Adrenal gland (tissue), 5 donors: Measurements from ENCODE around the gene ANKRD55.
"Not testable (repeated sequence)": the region's sequence is repeated elsewhere in the genome, so short reads cannot be mapped to it uniquely, and the experiment has no call there.

Experiments
- POLR2A ChIP-seq, 2 donors: fragments of 450-650 bp; IDR thresholded peaks; one replicate each; pipeline ENCODE4 v1.6.1; 2017; ENCODE audit warnings: antibody characterized with exemption in 2 of 2, mild to moderate bottlenecking in 2 of 2, moderate library complexity in 1 of 2
- TF ChIP-seq, protein P1 (sequence below), 6 experiments: fragments of 450-650 bp in 4 of 6; fragments of 200-600 bp in 2 of 6; sonication (generic) in 1 of 6; IDR thresholded peaks; 1 replicate in 5 of 6; 2 replicates in 1 of 6; pipeline versions ENCODE4 v1.5.1 to v1.8.0; 2016 to 2021; ENCODE audit warnings: antibody characterized with exemption in 6 of 6, mild to moderate bottlenecking in 2 of 6, moderate library complexity in 1 of 6
- donor health status: DM: no; HTN: no; CAD: no.

DNA sequence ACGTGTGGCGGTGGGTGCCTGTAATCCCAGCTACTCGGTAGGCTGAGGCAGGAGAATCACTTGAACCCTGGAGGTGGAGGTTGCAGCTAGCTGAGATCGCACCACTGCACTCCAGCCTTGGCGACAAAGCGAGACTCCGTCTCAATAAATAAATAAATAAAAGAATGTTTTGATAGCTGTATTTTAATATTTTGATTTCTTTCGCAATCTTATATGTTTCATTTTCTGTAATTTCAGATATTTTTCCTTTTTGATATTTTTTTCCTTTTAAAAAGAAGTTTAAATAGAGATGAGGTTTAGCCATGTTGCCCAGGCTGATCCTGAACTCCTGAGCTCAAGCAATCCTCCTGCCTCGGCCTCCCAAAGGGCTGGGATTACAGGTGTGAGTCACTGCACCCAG is 82.4 kb downstream of the ANKRD55 start:
- TF ChIP-seq, protein P1, sequence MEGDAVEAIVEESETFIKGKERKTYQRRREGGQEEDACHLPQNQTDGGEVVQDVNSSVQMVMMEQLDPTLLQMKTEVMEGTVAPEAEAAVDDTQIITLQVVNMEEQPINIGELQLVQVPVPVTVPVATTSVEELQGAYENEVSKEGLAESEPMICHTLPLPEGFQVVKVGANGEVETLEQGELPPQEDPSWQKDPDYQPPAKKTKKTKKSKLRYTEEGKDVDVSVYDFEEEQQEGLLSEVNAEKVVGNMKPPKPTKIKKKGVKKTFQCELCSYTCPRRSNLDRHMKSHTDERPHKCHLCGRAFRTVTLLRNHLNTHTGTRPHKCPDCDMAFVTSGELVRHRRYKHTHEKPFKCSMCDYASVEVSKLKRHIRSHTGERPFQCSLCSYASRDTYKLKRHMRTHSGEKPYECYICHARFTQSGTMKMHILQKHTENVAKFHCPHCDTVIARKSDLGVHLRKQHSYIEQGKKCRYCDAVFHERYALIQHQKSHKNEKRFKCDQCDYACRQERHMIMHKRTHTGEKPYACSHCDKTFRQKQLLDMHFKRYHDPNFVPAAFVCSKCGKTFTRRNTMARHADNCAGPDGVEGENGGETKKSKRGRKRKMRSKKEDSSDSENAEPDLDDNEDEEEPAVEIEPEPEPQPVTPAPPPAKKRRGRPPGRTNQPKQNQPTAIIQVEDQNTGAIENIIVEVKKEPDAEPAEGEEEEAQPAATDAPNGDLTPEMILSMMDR (IDR thresholded peaks at IDR 0.05) = not testable (repeated sequence)
- TF ChIP-seq POLR2A (IDR thresholded peaks at IDR 0.05) = not testable (repeated sequence)
